Tongue (tissue), 2 donors: ENCODE data around the gene LPIN2. TPM values are rescaled to one million over a fixed set of nuclear protein-coding genes. Genes with fewer than 3 reads are reported as not detected.

Experiments used
- DNase-seq: peaks from one replicate; pipeline ENCODE4 v3.0.0-alpha.2; 2015
- total RNA-seq: library from RNA; depleted of rRNA; stranded (reverse); fragments of >200 nt; gene quantifications from one replicate; pipeline ENCODE4 v1.2.3, GENCODE V29; 2014

The LPIN2 gene
- total RNA-seq, 1 donor from 2014 or later = 22.4 TPM

DNA sequence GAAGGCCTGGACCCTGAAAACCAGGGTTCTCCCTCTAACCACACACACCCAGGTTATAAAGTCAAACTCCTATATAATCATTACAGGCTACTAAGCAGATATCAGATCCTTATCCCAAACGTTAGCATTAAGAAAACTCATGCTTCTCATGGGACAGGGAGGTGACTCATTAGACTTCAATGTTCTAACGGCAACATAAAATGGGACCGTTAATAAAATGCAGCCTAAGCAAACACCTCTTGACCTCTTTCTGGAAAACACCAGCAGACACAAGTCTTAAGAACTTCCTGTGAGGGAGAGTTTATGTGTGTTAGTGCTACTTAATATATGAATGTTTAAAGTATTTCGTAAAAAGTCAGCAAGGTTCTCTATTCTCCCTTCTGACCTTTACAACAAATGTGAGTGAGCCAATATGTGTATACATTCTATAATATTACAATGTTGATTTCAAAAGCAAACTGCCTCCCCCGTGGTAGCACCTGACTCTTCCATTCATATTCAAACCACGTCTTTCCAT is 31.7 kb downstream of the LPIN2 start:
- DNase-seq = no peak

DNA sequence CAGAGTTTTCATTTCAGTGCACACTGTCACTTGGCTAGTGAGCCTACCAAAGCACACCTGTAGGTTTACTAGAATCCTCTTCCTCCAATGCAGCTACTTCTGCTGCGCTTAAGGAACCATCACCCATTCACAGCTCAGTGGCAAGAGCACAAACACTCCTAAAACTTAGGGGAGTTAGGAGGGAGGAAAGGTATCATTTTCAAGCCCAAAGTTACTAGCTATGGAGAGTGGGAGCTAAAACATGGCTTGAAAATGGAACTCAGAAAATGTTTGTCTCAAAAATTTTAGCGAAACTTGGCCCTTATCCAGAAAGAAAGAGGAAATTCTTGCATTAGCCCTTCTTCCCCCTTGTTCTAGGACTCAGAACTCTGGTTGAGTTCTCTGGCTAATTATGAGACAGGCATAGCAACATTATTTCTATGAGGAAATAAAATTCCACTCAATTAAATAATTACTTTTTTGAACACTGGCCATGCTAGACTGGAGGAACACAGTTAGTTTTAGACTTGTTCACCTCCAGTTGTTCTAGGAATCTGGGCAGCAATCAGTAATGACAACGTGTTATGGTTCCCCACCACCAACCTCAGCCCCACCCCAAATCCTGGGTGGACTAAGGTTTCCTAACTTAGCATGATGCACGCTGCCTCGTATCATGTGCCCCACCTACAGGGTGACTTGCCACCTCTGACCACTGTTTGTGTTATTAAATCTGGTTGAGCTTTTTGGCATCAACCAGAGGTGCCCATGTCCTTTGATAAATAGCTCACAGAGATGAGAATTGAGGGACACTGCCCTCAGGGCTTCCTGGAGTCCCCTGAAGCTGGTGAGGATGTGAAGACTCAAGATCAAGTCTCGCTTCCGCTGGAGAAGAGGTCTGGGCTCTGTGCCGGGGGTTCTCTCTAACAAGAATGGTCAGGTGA is 32.8 kb downstream of the LPIN2 start:
- DNase-seq = no peak

DNA sequence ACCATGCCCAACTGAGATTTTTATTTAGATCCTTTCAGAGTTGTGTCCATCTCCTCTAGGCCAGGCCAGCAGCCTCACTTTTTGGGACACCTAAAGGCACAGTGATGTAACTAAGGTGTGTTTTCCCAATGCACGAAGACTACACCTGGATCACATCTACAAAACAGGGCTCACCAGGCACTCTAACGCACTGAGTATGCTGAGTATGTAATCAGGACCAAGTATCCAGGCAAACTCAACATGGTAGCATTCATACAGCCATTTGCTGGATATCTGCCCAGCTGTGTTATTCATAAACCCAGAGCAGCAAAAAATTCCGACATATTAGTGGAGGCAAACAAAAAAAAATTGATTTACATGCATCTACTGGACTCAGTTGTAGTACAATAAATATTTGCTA is 33.8 kb downstream of the LPIN2 start:
- no peak for DNase-seq

DNA sequence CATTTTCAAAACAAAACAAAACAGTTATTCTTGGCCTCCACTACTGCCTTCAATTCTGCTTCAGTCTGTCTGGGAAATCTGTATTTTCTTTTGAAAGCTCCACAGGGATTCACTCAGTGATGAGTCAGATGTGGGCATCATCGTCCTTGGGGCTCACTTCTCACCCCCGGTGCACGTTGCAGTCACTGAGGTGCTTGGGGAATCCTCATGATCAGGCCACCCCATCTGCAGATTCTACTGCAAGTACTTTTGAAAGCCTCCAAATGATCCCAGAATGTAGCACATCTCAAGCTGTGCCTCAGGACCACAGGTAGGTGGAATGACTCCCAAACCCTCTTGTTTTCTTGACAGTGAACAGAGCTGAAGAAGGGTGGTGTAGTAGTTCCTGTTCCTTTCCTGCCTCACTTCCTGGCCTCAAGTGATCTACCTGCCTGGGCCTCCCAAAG is 34.3 kb downstream of the LPIN2 start:
- no peak for DNase-seq

DNA sequence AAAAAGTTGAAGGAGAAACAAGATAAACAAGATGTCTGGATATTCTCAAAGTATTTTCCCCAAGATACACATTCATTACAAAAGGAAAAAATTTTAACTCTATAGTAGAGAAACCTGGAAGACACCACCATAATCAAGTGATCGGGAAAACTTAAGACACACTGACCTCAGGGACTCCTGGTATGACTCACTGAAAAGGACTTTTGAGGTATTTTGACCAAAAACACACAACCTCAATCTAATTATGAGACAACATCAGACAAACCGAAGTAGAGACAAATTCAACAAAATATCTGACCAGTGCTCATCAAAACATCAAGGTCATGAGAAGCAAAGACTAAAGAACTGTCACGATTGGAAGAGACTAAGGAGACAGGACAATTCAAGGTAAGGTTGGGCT is 34.7 kb downstream of the LPIN2 start:
- DNase-seq = no peak

DNA sequence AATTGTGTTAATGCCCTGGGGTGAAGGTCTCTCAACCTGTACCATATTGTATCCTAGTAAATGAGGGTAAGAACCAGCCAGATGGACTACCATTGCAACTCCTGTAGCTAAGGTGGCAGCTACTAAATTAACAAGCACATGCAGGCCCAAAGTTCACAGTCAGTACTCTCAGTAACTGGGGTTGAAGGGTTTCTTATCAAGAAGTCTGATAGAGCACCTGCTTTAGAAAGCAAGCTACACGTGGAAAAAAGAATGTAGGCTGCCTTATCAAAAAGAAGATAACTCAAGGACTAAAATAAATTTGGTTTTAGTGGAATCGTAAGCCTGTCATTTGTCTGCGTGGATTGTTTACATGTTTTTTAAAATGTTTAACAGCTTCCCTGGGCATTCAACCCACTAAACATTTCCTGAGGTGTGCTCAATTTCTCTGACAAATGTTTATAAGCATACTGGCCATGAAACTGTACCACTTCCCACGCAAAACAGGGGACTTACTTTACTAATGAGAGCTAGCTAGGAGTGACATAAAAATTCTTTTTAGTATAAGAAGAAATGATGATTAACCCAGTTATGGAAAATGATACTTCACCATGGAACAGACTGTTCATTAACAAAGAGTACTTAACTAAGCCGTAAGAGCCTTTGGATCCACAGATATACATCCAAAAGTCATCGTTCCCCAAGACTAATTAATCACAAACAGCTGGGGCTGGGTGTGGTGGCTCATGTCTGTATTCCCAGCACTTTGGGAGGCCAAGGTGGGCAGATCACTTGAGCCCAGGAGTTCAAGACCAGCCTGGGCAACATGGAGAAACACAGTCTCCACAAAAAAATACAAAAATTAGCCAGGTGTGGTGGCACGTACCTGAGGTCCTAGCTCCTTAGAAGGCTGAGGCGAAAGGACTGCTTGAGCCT is 36.5 kb downstream of the LPIN2 start:
- no peak for DNase-seq

DNA sequence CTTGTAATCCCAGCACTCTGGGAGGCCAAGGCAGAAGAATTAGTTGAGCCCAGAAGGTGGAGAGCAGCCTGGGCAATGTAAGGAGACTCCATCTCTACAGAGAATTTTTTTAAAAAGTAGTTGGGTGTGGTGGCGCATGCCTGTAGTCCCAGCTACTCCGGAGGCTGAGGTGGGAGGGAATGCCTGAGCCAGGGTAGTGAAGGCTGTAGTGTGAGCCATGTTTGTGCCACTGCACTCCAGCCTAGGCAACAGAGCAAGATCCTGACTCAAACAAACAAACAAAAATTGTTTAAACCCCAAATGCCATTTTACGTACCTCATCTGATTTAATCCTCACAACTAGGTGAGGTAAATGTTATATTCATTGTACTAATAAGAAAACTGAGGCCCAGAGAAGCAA is 38.2 kb downstream of the LPIN2 start:
- DNase-seq = no peak

DNA sequence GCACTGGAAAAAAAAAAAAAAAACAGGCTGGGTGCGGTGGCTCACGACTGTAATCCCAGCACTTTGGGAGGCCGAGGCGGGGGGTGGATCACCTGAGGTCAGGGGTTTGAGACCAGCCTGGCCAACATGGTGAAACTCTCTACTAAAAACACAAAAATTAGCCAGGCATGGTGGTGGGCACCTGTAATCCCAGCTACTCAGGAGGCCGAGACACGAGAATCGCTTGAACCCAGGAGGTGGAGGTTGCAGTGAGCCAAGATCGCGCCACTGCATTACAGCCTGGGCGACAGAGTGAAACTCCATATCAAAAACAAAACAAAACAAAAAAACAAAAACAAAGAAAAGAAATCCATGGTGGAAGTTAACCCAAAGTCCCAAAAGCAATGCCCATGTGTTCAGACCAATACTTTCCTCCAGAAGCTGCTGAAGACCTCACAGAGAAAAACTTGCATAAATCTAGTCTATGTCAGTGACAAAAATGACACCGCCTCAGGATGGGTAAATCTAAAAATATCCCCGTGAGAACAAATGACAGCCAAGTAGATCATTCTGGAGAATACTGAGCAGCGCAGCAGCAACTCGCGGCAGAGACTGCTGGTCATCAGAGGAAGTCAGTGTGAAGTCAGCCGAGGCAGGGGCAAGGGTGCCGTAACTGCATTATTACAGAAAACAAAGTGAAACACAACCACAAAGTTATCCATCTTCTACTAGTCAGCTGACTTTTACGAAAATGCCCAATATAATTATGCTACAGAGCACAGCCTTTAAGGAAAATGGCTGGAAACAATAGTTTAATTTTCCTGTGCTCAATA is 41.0 kb downstream of the LPIN2 start:
- DNase-seq = no peak

DNA sequence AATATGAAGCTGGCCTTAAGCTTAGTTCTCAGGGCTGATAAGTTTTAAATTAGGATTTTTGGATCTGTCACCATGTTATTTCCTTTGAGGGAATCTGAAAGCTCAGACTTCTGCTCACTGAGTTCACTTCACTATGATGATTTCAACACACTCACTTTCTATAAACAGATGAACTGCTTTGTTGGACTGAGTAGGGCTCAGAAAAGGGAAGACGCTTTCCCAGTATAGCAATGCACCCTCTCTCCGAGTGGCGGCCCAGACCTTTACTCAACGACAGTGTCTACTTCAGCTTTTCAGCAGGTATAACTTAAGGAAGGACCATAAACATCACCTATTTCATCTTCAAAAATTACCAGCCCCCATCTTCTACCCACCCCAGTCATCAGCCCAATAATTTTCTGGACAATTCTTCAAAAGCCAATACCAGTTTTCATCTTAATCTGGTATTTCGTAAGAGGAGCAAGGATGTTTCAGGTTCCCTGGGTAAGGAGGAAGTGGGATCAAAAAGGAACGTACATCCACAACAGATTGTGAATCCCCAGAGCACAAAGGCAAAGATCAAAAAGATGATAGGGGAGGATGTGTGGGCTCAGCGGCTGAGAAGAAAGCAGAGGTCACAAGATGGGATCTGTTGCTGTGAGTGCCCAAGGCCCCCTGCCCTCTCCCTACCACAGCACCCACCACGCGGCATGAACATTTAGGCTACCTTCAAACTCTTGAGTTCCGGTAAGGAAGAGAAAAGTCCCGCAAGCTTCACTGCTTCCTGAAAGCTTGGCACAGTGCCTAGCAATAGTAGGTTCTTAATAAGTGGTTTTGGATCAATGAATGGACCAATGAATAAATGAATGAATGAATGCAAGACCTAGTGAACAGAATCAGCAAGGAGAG is 41.9 kb downstream of the LPIN2 start:
- DNase-seq = no peak

DNA sequence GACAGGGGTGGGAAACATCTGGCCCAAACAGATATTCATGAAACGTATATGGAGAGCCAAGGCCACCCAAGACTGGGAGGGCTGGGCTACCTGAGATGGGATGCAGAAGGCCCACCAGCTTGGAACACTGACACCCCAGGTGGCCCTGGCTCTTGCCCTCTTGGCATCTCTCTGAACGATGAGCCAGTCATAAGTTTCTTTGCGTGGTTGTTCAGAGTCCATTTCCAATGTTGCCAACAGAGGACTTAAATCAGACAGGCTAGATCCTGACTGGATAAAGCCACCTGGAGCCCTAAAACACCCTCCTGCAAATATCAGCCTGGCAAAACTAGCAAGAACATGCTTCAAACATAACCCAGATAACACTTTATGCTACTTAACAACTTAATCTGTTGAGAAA is 42.6 kb downstream of the LPIN2 start:
- DNase-seq = no peak

DNA sequence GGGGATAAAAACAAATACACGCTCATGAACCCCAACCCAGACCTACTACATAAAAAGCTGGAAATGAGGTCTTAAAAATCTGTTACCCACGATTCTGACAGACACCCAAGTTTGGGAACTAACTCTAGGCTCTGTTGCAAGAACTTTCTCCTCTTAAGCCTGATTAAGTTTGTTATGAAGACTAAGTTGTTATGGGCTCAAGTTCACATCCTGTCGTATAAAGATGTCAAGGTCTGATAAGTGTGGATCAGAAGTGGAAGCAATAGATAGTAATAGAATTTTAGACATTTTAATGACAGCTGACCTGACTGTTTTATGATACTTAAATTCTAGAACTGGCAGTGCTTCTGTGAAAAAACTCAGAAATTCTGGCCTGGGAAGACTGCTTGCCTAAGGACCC is 43.2 kb downstream of the LPIN2 start:
- DNase-seq = no peak

DNA sequence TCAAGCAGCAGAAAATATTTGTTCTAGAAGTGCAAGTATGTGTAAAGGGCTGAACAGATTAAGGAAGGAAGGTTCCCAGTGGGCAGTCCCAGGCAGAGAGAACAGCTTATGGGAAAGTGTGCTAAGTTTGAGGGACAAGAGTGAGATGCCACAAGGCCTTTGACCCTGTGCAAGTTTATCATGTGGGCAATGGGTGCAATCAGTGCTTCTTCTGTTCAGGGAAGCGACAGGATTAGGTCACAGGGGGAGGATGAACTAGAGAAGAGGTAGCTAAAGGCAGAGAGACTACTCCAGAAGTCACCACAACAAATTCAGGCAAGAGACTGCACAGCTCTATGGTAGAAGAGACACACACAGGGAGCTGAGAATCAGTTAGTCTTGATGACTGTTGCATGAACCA is 44.3 kb downstream of the LPIN2 start:
- DNase-seq = no peak

DNA sequence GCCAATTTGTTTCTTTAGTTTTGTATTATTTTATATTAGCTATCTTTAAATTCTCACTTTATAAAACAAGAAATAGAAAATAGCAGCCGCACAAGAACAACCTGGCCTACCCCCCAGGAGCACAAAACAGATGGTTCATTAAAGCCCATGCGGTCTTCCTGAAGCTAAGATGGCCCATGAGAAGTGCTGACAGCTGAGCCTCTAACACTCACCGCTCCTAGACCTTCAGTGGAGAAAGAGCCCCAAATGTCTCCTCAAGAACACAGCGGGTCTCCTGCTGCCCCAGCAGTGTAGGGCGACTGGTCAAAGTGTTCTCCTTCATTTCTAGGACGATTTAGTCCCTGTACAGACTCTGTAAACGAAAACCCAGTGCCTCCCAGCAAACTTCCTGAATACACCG is 45.1 kb downstream of the LPIN2 start:
- DNase-seq = peak; percentile 14

DNA sequence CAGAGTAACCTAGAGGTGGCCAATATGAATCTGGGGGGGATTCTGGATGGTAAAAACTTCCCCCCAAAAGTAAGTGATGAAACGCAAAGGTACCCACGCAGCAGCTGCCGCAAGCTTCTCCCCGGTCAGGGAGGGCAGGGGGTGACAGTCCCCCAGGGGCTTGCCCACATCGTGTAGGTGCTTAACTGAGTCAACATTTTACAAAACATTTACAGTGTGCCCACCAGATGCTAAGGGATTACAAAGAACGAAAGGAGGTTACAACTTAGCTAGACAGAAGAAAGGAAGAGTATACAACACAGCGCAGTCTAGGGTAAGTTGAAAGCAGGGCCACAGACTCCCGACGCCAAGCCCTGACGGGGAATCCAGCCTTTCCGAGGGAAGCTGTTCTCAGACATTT is 45.6 kb downstream of the LPIN2 start:
- no peak for DNase-seq

DNA sequence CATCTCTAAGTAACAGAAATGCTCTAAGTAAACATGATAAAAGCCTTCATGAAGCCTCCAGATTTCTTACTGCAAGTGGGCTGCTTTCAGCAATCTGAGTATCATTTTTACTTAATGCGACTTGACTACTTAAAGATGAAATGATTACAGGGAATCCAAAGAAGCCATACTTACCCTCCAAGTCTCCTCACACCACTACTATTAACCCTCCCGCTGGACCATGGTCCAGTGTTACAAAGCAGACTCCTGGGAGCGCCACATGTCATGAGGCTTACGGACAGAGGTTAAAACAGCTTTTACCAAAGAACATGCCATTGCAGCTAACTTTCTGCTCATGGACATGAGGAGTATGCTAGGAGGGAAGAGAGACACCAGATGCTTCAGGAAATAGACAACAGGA is 46.4 kb downstream of the LPIN2 start:
- no peak for DNase-seq

DNA sequence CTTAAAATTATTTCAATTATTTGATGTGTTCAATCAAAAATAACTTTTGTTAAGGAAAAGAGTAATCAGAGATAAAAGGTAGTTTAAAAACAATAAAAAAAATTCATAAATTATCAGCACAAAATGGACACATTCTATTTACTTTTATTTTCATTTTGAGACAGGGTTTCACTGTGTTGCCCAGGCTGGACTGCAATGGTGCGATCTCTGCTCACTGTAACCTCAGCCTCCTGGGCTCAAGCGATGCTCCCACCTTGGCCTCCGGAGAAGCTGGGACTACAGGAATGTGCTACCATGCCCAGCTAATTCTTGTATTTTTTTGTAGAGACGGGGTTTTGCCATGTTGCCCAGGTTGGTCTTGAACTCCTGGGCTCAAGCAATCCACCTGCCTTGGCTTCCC is 47.1 kb downstream of the LPIN2 start:
- DNase-seq = no peak

DNA sequence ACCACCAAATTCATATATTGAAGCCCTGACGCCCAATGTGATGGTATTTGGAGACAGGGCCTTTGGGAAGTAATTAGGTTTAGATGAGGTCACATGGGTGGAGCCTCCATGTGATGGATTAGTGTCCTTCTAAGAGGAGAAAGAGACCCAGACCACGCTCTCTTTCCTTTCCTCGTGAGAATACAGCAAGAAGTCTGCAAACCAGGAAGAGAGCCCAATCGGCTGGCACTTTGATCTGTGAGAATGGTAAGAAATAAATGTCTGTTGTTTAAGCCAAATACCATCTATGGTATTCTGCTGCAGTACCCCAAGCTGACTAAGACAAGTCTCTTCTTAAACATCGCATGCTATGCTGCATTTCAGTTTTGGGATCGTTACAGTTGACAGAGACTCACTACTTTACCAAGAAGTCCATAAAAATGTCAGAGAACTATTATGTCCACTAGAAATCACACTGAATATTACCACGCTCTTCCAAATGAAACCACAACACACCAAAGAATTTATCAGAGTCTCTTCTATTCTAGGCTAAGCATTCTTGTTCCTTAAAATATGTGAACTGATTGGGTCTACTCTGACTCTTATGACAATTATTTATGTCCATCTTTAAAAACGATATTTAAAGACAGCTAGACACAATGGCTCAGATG is 48.5 kb downstream of the LPIN2 start:
- DNase-seq = no peak
